Measurements from ENCODE around the gene HPS6.

The HPS6 gene

DNA sequence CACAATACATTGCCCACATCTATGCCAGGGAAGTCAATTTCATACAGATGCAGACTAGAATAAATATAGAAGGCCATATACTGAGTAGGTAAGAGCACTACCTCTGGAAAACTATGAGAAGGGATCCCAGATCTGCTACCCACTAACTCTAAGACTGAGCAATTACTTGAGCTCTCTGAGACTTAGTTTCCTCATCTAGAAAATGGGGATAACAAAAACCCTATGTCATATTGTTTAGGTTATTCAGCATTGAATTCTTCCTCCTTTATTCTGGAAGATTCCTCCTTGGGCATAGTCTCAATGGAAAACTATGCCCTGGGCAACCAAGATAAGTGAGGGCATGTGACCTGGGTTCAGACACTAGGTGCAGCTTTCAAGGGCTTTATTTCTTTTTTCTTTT, 5.2 kb upstream of the HPS6 start:
- no peak for DNase-seq
- no peak for TF ChIP-seq GATA1 (IDR thresholded peaks at IDR 0.05; ENCODE audit: low read depth, low read length)
- TF ChIP-seq POLR2A (IDR thresholded peaks at IDR 0.05; ENCODE audit: low read length): no peak

DNA sequence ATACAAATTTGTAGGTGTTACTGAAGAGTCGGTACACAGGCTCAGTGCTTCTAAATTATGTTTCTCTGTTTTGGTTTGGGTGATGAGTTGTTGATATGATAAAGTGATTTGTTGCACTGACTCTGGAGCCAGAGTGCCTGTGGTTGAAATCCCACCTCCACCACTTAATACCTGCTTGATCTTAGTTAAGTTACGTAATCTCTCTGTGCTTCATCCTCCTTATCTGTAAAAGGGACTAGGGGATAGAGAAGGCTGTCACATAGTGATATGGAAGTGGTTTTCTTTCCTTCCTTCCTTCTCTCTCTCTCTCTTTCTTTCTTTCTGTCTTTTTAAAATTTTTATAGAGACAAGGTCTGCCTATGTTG, 664 bp upstream of the HPS6 start:
- TF ChIP-seq GATA1 (IDR thresholded peaks at IDR 0.05; ENCODE audit: low read depth, low read length) (no peak), POLR2A (IDR thresholded peaks at IDR 0.05; ENCODE audit: low read length) (no peak)
- no peak for DNase-seq

DNA sequence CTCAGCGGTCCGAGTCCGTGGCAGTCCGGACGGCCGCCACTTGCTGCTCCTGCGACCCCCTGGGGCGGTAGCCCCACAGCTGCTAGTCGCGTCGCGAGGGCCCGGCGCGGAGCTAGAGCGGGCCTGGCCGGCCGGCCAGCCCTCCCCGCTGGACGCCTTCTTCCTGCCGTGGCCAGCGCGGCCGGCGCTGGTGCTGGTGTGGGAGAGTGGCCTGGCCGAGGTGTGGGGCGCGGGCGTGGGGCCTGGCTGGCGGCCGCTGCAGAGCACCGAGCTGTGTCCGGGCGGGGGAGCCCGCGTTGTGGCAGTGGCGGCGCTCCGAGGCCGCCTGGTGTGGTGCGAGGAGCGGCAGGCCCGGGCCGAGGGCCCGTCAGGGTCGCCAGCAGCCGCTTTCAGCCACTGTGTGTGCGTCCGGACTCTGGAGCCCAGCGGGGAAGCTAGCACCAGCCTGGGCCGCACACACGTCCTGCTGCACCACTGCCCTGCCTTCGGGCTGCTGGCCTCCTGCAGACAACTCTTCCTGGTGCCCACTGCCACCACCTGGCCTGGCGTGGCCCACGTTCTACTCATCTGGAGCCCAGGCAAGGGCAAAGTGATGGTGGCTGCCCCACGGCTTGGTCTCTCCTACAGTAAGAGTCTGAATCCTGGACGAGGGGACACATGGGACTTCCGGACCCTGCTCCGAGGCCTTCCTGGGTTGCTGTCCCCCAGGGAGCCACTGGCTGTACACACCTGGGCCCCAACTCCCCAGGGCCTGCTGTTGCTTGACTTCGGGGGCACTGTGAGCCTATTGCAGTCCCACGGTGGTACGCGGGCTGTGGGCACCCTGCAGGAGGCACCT, 631 bp downstream of the HPS6 start:
- TF ChIP-seq GATA1 (IDR thresholded peaks at IDR 0.05; ENCODE audit: low read depth, low read length) (no peak), POLR2A (IDR thresholded peaks at IDR 0.05; ENCODE audit: low read length) (peak; percentile 62)
- DNase-seq: peak; percentile 67 to 75

DNA sequence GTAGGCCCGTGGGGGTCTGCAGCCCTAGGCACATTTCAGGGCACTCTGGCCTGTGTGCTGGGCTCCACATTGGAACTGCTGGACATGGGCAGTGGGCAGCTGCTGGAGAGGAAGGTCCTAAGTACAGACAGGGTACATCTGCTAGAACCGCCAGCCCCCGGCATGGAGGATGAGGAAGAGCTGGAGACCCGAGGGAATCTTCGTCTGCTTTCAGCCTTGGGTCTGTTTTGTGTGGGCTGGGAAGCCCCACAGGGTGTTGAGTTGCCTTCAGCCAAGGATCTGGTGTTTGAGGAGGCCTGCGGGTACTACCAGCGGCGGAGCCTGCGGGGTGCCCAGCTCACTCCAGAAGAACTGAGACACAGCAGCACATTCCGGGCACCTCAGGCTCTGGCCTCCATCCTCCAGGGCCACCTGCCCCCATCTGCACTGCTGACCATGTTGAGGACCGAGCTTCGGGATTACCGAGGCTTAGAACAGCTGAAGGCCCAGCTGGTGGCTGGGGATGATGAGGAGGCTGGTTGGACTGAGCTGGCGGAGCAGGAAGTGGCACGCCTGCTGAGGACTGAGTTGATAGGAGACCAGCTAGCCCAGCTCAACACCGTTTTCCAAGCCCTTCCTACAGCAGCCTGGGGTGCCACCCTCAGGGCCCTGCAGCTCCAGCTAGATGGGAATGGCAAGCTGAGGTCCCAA, 1.4 kb downstream of the HPS6 start:
- TF ChIP-seq POLR2A (IDR thresholded peaks at IDR 0.05; ENCODE audit: low read length): no peak
- DNase-seq: no peak

DNA sequence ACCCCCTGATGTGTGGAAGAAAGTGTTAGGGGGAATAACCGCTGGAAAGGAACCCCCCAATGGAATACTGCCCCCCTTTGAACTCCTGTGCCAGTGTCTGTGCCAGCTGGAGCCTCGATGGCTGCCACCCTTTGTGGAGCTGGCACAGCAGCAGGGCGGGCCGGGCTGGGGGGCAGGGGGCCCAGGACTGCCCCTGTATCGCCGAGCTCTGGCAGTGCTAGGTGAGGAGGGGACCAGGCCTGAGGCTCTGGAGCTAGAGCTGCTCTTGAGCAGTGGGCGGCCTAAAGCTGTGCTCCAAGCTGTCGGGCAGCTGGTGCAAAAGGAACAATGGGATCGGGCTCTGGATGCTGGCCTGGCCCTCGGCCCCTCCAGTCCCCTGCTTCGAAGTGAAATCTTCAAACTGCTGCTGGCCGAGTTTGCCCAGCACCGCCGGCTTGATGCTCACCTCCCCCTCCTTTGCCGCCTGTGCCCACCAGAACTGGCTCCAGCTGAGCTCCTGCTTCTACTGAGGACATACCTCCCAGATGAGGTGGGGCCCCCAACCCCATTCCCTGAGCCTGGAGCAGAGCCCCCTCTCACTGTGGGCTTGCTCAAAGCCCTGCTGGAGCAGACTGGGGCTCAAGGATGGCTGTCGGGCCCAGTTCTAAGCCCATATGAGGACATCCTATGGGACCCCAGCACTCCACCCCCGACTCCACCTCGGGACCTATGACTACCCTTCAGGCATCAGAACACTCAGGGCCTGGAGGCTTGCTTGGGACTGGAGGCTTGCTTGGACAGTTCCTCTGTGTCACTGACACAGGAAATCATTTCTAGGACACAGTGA, 2.2 kb downstream of the HPS6 start:
- no peak for TF ChIP-seq GATA1 (IDR thresholded peaks at IDR 0.05; ENCODE audit: low read depth, low read length)
- peak; percentile 13 for TF ChIP-seq POLR2A (IDR thresholded peaks at IDR 0.05; ENCODE audit: low read length)
- DNase-seq: no peak

DNA sequence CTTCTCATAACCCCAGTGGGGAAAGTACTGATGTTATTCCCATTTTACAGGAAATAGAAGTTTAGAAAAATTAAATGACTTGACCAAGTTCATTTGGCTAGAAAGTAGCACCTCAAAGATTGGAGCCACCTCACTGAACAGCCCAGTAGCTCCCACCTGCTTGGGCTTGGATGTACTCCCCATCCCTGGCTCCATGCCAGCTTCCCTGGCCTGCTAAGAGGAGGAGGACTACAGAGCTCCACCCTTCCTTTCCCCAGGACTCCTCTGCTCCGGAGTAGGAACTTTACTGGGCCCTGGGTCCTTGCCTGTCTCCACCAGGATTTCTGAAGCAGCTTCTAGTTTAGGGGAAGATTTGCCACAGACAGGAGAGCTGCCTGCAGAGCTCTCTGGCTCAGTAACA, 3.1 kb downstream of the HPS6 start:
- DNase-seq: peak in 1 of 2 experiments; percentile 44
- TF ChIP-seq POLR2A (IDR thresholded peaks at IDR 0.05; ENCODE audit: low read length) (no peak), GATA1 (IDR thresholded peaks at IDR 0.05; ENCODE audit: low read depth, low read length) (no peak)

DNA sequence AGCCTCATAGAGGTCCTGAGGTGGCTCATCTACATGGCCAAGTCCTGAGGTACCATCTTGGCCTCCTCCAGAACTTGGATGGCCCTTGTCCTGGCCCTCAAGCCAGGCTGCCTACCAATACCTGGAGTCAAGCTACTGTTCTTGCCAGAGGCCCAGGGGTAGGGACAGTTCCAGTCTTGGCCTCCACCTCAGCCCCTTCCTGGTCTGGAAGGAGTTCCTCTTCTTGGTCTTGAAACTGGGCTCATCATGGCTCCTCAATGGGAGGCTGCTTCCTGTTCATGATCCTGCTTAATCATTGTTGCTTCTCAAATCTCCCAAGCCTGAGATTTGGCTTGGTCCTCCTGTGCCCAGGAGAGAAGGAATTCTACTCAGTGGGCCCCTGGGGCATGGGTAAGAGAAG, 3.9 kb downstream of the HPS6 start:
- TF ChIP-seq POLR2A (IDR thresholded peaks at IDR 0.05; ENCODE audit: low read length) (no peak), GATA1 (IDR thresholded peaks at IDR 0.05; ENCODE audit: low read depth, low read length) (no peak)
- DNase-seq: no peak

DNA sequence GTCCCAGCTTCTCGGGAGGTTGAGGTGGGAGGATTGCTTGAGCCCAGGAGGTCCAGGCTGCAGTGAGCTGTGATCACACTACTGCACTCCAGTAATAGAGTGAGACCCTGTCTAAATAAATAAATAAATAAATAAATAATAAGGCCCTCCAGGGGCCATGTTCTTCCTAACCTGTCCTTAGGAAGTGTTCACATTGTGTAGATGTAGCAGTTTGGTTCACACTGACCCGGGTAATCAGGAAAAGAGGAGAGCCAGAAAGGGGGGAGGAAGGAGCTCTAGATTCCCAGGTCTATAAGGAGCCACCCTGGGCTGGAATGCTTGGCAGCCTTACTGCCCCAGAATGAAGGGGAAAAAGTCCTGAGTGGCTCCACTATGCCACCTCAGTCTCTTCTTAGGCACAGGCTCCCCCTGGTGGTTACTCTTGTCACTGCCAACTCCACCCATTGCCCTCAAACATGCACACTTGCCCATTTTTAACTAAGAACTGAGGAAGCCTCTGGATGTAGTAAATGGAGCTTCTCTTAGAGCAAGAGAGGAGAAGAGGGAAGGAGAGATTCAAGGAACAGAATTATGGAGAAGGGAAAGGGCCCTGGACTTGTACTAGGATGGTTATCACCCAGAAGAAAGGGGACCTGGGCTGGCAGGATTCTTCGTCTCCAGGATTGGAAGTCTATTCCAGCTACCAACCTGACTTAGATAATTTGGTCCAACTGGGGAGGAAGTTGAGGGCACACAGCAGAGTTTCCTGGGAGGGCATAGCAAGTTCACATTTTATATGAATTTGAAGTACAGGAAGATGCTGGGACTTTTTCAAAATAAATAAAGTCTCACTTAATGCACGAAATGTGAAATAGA, 7.8 kb downstream of the HPS6 start:
- no peak for TF ChIP-seq POLR2A (IDR thresholded peaks at IDR 0.05; ENCODE audit: low read length)
- no peak for TF ChIP-seq GATA1 (IDR thresholded peaks at IDR 0.05; ENCODE audit: low read depth, low read length)
- peak; percentile 80 to 91 for DNase-seq

DNA sequence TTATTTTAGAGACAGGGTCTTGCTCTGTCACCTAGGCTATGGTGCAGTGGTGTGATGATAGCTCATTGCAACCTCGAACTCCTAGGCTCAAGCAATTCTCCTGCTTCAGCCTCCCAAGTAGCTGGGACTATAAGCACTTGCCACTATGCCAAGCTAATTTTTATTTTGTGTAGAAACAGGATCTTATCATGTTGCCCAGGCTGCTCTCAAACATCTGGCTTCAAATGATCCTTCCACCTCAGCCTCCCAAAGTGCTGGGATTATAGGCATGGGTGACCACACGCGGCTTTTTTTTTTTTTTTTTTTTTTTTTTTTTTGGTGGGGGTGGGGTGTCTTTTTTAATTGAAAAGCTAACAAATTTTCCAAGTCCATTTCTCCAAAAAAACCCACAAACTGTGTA, 18.4 kb downstream of the HPS6 start:
- TF ChIP-seq POLR2A (IDR thresholded peaks at IDR 0.05; ENCODE audit: low read length): no peak
- TF ChIP-seq GATA1 (IDR thresholded peaks at IDR 0.05; ENCODE audit: low read depth, low read length): no peak
- peak; percentile 56 to 80 for DNase-seq

DNA sequence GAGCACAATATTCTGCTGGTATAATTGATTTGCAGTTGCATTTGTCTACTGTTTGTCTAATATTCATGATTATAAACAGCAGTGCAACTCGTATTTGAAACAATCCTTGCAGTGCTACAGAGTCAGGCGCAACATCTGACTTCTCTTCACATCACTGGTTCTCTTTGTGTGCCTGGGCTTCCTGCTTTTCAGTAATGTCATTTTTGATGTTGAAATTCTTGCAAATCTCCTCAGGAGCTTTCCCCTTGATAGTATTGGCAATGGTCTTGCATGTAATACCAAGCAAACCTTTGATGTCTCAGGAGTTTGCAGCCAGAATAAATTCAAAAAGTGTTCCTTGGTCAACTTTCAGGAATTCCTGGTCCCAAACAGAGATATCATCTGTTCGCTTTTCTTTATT, 20.2 kb downstream of the HPS6 start:
- no peak for DNase-seq
- TF ChIP-seq POLR2A (IDR thresholded peaks at IDR 0.05; ENCODE audit: low read length): no peak
- TF ChIP-seq GATA1 (IDR thresholded peaks at IDR 0.05; ENCODE audit: low read depth, low read length): no peak

DNA sequence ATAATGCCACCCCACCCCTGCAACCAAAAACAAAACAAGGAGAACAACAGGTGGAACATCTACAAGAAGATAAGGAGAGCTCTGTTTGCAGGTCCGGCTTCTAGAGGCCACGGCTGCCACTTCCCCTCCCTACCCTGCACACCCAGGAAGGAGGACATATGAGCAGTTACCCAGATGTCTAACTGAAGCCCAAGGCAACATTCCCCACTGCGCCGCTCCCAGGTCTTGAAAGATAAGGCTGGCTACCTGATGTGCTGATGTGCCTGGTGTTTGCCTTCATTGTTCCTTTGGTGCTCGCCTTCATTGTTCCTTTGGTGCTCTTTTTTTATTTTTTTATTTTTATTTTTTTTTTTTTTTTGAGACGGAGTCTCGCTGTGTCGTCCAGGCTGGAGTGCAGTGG, 21.0 kb downstream of the HPS6 start:
- no peak for TF ChIP-seq POLR2A (IDR thresholded peaks at IDR 0.05; ENCODE audit: low read length)
- no peak for TF ChIP-seq GATA1 (IDR thresholded peaks at IDR 0.05; ENCODE audit: low read depth, low read length)

DNA sequence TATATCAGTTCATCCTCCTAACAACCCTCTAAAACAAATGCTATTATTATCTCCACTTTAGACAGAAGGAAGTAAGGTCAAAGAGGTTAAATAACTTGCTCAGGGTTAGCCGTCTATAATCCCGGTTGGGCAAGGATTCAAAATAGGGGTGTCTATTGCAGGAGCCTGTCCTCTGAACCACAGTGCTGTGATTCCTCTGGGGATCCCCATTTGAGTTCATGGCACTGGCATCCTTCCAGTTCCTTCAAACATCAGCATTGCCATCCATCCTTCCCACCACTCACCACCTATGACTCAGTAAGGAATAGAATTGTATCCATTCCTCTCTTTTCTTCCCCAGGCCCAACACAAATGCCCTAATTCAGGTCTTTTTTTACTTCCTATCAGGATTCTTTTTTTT, 25.6 kb downstream of the HPS6 start:
- no peak for DNase-seq
- TF ChIP-seq POLR2A (IDR thresholded peaks at IDR 0.05; ENCODE audit: low read length) (no peak), GATA1 (IDR thresholded peaks at IDR 0.05; ENCODE audit: low read depth, low read length) (no peak)

More for the DNA sequence above, 21.0 kb downstream of the HPS6 start:
- no peak for DNase-seq

DNA sequence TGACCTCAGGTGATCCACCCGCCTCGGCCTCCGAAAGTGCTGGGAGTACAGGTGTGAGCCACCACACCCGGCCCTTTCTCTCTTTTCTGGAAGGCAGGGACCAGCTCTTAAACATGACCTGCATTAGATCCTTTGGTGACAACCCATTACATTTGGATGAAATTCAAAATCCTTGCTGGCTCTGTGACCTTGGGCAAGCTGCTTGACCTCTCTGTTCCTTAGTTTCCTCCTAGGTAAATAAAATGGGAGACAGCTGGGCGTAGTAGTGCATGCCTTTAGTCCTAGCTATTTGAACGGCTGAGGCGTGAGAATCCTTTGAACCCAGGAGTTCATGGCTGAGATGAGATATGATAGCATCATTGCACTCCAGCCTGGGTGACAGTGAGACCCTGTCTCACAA, 31.3 kb downstream of the HPS6 start:
- no peak for TF ChIP-seq POLR2A (IDR thresholded peaks at IDR 0.05; ENCODE audit: low read length)
- no peak for TF ChIP-seq GATA1 (IDR thresholded peaks at IDR 0.05; ENCODE audit: low read depth, low read length)
- no peak for DNase-seq

Data from erythroblast (primary cell).